Measurements from ENCODE around the gene SUGCT. TPM values are rescaled to one million over a fixed set of nuclear protein-coding genes. Genes with fewer than 3 reads are reported as not detected.

The SUGCT gene
- total RNA-seq, 2 experiments from 2014 or later, result 0.95 to 1.2 TPM

DNA sequence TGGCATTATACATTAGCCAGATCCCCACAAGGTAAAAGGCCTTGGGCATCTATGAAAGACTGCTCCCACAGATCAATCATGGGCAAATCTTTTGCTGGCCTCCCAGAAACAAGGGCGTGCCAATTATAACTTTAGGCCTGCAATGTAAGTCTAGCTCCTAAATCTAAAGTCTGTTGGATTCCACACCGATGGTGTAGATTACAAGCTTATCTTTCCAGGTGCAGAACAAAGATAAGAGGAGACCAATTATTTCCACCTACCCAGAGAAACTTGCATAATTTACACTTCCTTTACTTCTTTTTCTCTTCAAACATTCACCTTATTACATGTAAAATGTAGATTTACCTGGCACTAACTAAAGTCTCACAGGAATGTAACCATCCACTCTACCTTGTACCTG lies 713.1 kb downstream of the SUGCT start:
- Histone ChIP-seq H3K9me3 (ENCODE audit: control insufficient read depth in 1 of 2, insufficient read depth in 1 of 2, low read length in 2 of 2) (peaks cover 0 to 4% of the 10 kb centered on the region in 2 experiments), H3K4me1 (ENCODE audit: insufficient read depth, low read length) (no peaks in the 10 kb centered on the region), H3K36me3 (ENCODE audit: insufficient read depth, low read length) (no peaks in the 10 kb centered on the region), H3K27me3 (ENCODE audit: control insufficient read depth in 1 of 2, insufficient read depth in 2 of 2, low read length in 2 of 2) (no peaks in the 10 kb centered on the region), H3K4me3 (ENCODE audit: low read length) (no peak overlapping the region), H3K27ac (ENCODE audit: low read depth in 1 of 2, low read length in 2 of 2) (no peak overlapping the region)
- no peaks in the 10 kb centered on the region for H3K36me3 Mint-ChIP-seq (ENCODE audit: low read depth)
- no peaks in the 10 kb centered on the region for H3K27me3 Mint-ChIP-seq
- intact Hi-C loops (cut with DNase I, micrococcal nuclease), result no loop called here
- H3K9me3 Mint-ChIP-seq, result peaks cover 2% of the 10 kb centered on the region
- no peak for DNase-seq
- H3K4me1 Mint-ChIP-seq (ENCODE audit: low read depth), result no peaks in the 10 kb centered on the region
- ChIA-PET CTCF (no interaction called here), POLR2A (no interaction called here)
- no peak overlapping the region for H3K27ac Mint-ChIP-seq
- no peak overlapping the region for H3K4me3 Mint-ChIP-seq
- ATAC-seq (ENCODE audit: poor library complexity), result no peak
- TF ChIP-seq, protein P1, sequence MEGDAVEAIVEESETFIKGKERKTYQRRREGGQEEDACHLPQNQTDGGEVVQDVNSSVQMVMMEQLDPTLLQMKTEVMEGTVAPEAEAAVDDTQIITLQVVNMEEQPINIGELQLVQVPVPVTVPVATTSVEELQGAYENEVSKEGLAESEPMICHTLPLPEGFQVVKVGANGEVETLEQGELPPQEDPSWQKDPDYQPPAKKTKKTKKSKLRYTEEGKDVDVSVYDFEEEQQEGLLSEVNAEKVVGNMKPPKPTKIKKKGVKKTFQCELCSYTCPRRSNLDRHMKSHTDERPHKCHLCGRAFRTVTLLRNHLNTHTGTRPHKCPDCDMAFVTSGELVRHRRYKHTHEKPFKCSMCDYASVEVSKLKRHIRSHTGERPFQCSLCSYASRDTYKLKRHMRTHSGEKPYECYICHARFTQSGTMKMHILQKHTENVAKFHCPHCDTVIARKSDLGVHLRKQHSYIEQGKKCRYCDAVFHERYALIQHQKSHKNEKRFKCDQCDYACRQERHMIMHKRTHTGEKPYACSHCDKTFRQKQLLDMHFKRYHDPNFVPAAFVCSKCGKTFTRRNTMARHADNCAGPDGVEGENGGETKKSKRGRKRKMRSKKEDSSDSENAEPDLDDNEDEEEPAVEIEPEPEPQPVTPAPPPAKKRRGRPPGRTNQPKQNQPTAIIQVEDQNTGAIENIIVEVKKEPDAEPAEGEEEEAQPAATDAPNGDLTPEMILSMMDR (IDR thresholded peaks at IDR 0.05), result no peak

GRCh38 chr7:40848541-40849221 lies 713.9 kb downstream of the SUGCT start:
- no peaks in the 10 kb centered on the region for H3K4me1 Mint-ChIP-seq (ENCODE audit: low read depth)
- no peak overlapping the region for H3K4me3 Mint-ChIP-seq
- no peaks in the 10 kb centered on the region for H3K27me3 ChIP-seq (ENCODE audit: control insufficient read depth in 1 of 2, insufficient read depth in 2 of 2, low read length in 2 of 2)
- ChIA-PET POLR2A (no interaction called here), CTCF (no interaction called here)
- TF ChIP-seq, protein P1 (IDR thresholded peaks at IDR 0.05), result no peak
- H3K27ac ChIP-seq (ENCODE audit: low read depth in 1 of 2, low read length in 2 of 2), result no peak overlapping the region
- intact Hi-C loops (cut with DNase I, micrococcal nuclease), result no loop called here
- ATAC-seq (ENCODE audit: poor library complexity) (no peak), DNase-seq (no peak)
- no peaks in the 10 kb centered on the region for H3K36me3 ChIP-seq (ENCODE audit: insufficient read depth, low read length)
- peaks cover 0 to 8% of the 10 kb centered on the region in 2 experiments for H3K9me3 ChIP-seq (ENCODE audit: control insufficient read depth in 1 of 2, insufficient read depth in 1 of 2, low read length in 2 of 2)
- H3K9me3 Mint-ChIP-seq, result peaks cover 2% of the 10 kb centered on the region
- no peak overlapping the region for H3K4me3 ChIP-seq (ENCODE audit: low read length)
- no peaks in the 10 kb centered on the region for H3K4me1 ChIP-seq (ENCODE audit: insufficient read depth, low read length)
- H3K27ac Mint-ChIP-seq, result no peak overlapping the region
- H3K36me3 Mint-ChIP-seq (ENCODE audit: low read depth), result no peaks in the 10 kb centered on the region
- H3K27me3 Mint-ChIP-seq, result no peaks in the 10 kb centered on the region

DNA sequence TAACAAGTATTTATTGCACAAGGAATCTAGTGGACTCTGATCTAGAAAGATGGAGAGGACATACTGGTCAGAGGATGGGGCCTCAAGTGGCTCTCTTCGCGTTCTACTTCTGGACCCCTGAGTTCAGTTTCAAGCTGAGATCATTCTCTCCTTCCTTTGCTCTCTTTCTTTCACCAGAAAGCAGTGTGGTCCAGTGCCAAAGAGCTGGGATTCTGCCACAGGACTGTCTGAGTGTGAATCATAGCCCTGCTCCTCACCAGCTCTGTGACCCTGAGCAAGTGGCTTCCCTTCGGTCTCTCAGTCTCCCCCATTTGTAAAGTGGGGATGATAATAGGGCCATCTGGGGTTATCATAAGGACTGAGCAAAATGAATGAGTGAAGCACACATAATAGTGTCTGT lies 715.2 kb downstream of the SUGCT start:
- Histone ChIP-seq H3K36me3 (ENCODE audit: insufficient read depth, low read length) (no peaks in the 10 kb centered on the region), H3K9me3 (ENCODE audit: control insufficient read depth in 1 of 2, insufficient read depth in 1 of 2, low read length in 2 of 2) (peaks cover 0 to 4% of the 10 kb centered on the region in 2 experiments), H3K4me1 (ENCODE audit: insufficient read depth, low read length) (no peaks in the 10 kb centered on the region), H3K4me3 (ENCODE audit: low read length) (no peak overlapping the region), H3K27ac (ENCODE audit: low read depth in 1 of 2, low read length in 2 of 2) (no peak overlapping the region), H3K27me3 (ENCODE audit: control insufficient read depth in 1 of 2, insufficient read depth in 2 of 2, low read length in 2 of 2) (no peaks in the 10 kb centered on the region)
- no peaks in the 10 kb centered on the region for H3K36me3 Mint-ChIP-seq (ENCODE audit: low read depth)
- no peak overlapping the region for H3K4me3 Mint-ChIP-seq
- DNase-seq, result no peak
- ATAC-seq (ENCODE audit: poor library complexity), result no peak
- ChIA-PET CTCF (no interaction called here), POLR2A (no interaction called here)
- no peaks in the 10 kb centered on the region for H3K27me3 Mint-ChIP-seq
- H3K4me1 Mint-ChIP-seq (ENCODE audit: low read depth), result no peaks in the 10 kb centered on the region
- no peak overlapping the region for H3K27ac Mint-ChIP-seq
- TF ChIP-seq, protein P1 (IDR thresholded peaks at IDR 0.05), result no peak
- intact Hi-C loops (cut with DNase I, micrococcal nuclease), result no loop called here
- H3K9me3 Mint-ChIP-seq, result peaks cover 2% of the 10 kb centered on the region
